ENCODE data around the gene TMEM50B. TPM values are rescaled to one million over a fixed set of nuclear protein-coding genes. Genes with fewer than 3 reads are reported as not detected.
"Not testable (repeated sequence)": the region's sequence is repeated elsewhere in the genome, so short reads cannot be mapped to it uniquely, and the experiment has no call there.

Gene TMEM50B
- total RNA-seq, 1 experiment from 2014 or later, result 57.5 TPM

DNA sequence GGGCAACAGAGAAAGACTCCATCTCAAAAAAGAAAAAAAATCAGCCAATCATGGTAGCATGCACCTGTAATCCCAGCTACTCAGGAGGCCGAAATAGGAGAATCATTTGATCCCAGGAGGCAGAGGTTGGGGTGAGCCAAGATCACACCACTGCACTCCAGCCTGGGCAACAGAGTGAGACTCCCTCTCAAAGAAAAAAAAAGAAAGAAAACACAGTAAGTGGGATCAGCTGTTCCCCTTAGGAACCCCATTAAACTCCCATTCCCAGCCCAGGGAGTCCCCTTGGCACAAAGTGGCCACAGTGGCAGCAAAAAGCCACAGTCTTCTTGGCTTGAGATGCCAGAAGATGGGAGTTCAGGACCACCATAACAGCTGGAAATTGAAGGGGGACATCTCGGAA lies 9.1 kb downstream of the TMEM50B start:
- no peak overlapping the region for H3K9ac ChIP-seq (ENCODE audit: low read length)
- H3K4me3 ChIP-seq (ENCODE audit: low read length), result no peak overlapping the region
- H4K20me1 ChIP-seq (ENCODE audit: insufficient read depth, low read depth, low read length), result no peaks in the 10 kb centered on the region
- H2AFZ ChIP-seq (ENCODE audit: low read length), result no peak overlapping the region
- no peaks in the 10 kb centered on the region for H3K9me3 ChIP-seq (ENCODE audit: low read length)
- H3K27ac ChIP-seq (ENCODE audit: low read length), result no peak overlapping the region
- H3K4me2 ChIP-seq (ENCODE audit: low read depth, low read length, poor library complexity, severe bottlenecking), result no peak overlapping the region
- peaks cover 9% of the 10 kb centered on the region for H3K4me1 ChIP-seq (ENCODE audit: low read length)
- H3K9me2 ChIP-seq (replicated peaks; ENCODE audit: insufficient read depth, low read length), result no peaks in the 10 kb centered on the region
- no peak for DNase-seq
- peaks cover 9% of the 10 kb centered on the region; the same call in 1 of the 2 replicates for H3K36me3 ChIP-seq (ENCODE audit: insufficient read depth, low read length)
- no peaks in the 10 kb centered on the region for H3K27me3 ChIP-seq (ENCODE audit: low read length)
- peaks cover 84% of the 10 kb centered on the region for H3K79me2 ChIP-seq (ENCODE audit: low read length)

DNA sequence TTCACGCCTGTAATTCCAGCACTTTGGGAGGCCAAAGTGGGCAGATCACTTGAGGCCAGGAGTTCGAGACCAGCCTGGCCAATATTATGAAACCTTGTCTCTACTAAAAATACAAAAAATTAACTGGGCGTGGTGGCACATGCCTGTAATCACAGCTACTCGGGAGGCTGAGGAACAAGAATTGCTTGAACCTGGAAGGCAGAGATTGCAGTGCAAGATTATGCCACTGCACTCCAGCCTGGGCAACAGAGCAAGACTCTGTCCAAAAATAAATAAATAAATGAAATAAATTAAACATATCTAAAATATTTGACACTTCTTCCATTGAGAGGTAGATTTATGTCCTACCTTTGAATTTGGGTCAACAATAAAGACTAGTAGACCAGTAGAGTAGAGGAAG lies 10.6 kb downstream of the TMEM50B start:
- not testable (repeated sequence) for H4K20me1 ChIP-seq (ENCODE audit: insufficient read depth, low read depth, low read length); H3K9me2 ChIP-seq (replicated peaks; ENCODE audit: insufficient read depth, low read length); H3K27ac ChIP-seq (ENCODE audit: low read length); H3K9ac ChIP-seq (ENCODE audit: low read length); H3K36me3 ChIP-seq (ENCODE audit: insufficient read depth, low read length); H3K9me3 ChIP-seq (ENCODE audit: low read length); DNase-seq; H2AFZ ChIP-seq (ENCODE audit: low read length); H3K4me3 ChIP-seq (ENCODE audit: low read length); H3K27me3 ChIP-seq (ENCODE audit: low read length); H3K4me1 ChIP-seq (ENCODE audit: low read length); H3K4me2 ChIP-seq (ENCODE audit: low read depth, low read length, poor library complexity, severe bottlenecking)
- peaks cover 72% of the 10 kb centered on the region for H3K79me2 ChIP-seq (ENCODE audit: low read length)

GRCh38 chr21:33461538-33462250 lies 18.1 kb downstream of the TMEM50B start:
- no peaks in the 10 kb centered on the region for H3K9me2 ChIP-seq (replicated peaks; ENCODE audit: insufficient read depth, low read length)
- H3K9me3 ChIP-seq (ENCODE audit: low read length), result no peaks in the 10 kb centered on the region
- H4K20me1 ChIP-seq (ENCODE audit: insufficient read depth, low read depth, low read length), result no peaks in the 10 kb centered on the region
- DNase-seq, result no peak
- peaks cover 16% of the 10 kb centered on the region; the same call in 1 of the 2 replicates for H3K36me3 ChIP-seq (ENCODE audit: insufficient read depth, low read length)
- H2AFZ ChIP-seq (ENCODE audit: low read length), result no peak overlapping the region
- no peak overlapping the region for H3K9ac ChIP-seq (ENCODE audit: low read length)
- 0 out of 2 replicates have a peak, but pooled peaks cover 2% of the 10 kb centered on the region for H3K4me1 ChIP-seq (ENCODE audit: low read length)
- H3K4me3 ChIP-seq (ENCODE audit: low read length), result no peak overlapping the region
- no peak overlapping the region for H3K4me2 ChIP-seq (ENCODE audit: low read depth, low read length, poor library complexity, severe bottlenecking)
- no peaks in the 10 kb centered on the region for H3K27me3 ChIP-seq (ENCODE audit: low read length)
- 0 out of 2 replicates have a peak, but pooled peaks cover 4% of the 10 kb centered on the region for H3K79me2 ChIP-seq (ENCODE audit: low read length)
- no peak overlapping the region for H3K27ac ChIP-seq (ENCODE audit: low read length)

- Histone ChIP-seq H2AFZ (ENCODE audit: low read length) (no peak overlapping the region), H3K36me3 (ENCODE audit: insufficient read depth, low read length) (peaks cover 15% of the 10 kb centered on the region; the same call in 1 of the 2 replicates), H4K20me1 (ENCODE audit: insufficient read depth, low read depth, low read length) (no peaks in the 10 kb centered on the region), H3K79me2 (ENCODE audit: low read length) (no peaks in the 10 kb centered on the region), H3K9me2 (replicated peaks; ENCODE audit: insufficient read depth, low read length) (no peaks in the 10 kb centered on the region), H3K27ac (ENCODE audit: low read length) (no peak overlapping the region), H3K9ac (ENCODE audit: low read length) (no peak overlapping the region), H3K4me3 (ENCODE audit: low read length) (no peak overlapping the region), H3K4me2 (ENCODE audit: low read depth, low read length, poor library complexity, severe bottlenecking) (no peak overlapping the region), H3K9me3 (ENCODE audit: low read length) (no peaks in the 10 kb centered on the region), H3K4me1 (ENCODE audit: low read length) (0 out of 2 replicates have a peak, but pooled peaks cover 2% of the 10 kb centered on the region), H3K27me3 (ENCODE audit: low read length) (no peaks in the 10 kb centered on the region)
- DNase-seq, result no peak
Measured at GRCh38 chr21:33458861-33459260, 20.9 kb downstream of the TMEM50B start.

DNA sequence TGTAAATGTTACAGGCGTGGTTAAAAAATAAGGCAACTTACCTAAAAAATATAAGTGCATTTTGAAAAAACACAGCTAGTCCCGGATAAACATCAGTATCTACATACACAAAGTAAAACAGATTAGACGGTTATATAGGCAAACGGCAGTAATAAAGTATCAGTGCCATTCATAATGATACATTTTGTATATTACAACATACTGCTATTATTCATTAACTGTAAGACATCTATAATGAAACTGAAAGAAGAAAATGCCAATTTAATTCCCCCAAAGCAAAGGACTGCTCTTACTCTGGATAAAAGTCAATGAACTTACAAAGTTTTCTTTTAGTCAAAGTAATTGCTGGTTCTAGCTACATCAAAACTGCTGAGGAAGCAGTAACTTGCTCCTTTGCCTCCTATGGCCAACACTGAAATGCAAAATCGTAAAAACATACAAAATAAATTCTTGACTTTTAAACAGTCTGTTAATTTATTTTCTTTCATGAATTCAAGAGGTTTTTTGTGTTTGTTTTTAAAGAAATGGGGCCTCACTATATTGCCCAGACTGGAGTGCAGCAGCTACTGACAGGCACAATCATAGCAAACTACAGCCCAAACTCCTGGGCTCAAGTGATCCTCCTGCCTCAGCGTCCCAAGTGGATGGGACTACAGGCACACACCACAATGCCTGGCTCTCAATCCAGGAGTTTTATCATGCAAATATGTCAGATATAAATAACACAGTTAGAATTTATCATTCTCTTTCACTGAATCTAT lies 23.9 kb downstream of the TMEM50B start:
- H3K4me1 ChIP-seq (ENCODE audit: low read length), result no peaks in the 10 kb centered on the region
- no peaks in the 10 kb centered on the region for H3K79me2 ChIP-seq (ENCODE audit: low read length)
- peaks cover 15% of the 10 kb centered on the region; the same call in 1 of the 2 replicates for H3K36me3 ChIP-seq (ENCODE audit: insufficient read depth, low read length)
- no peak overlapping the region for H3K27ac ChIP-seq (ENCODE audit: low read length)
- no peak overlapping the region for H2AFZ ChIP-seq (ENCODE audit: low read length)
- no peaks in the 10 kb centered on the region for H3K27me3 ChIP-seq (ENCODE audit: low read length)
- no peak for DNase-seq
- H4K20me1 ChIP-seq (ENCODE audit: insufficient read depth, low read depth, low read length), result no peaks in the 10 kb centered on the region
- no peaks in the 10 kb centered on the region for H3K9me2 ChIP-seq (replicated peaks; ENCODE audit: insufficient read depth, low read length)
- H3K9me3 ChIP-seq (ENCODE audit: low read length), result no peaks in the 10 kb centered on the region
- H3K4me3 ChIP-seq (ENCODE audit: low read length), result no peak overlapping the region
- H3K4me2 ChIP-seq (ENCODE audit: low read depth, low read length, poor library complexity, severe bottlenecking), result no peak overlapping the region
- no peak overlapping the region for H3K9ac ChIP-seq (ENCODE audit: low read length)

DNA sequence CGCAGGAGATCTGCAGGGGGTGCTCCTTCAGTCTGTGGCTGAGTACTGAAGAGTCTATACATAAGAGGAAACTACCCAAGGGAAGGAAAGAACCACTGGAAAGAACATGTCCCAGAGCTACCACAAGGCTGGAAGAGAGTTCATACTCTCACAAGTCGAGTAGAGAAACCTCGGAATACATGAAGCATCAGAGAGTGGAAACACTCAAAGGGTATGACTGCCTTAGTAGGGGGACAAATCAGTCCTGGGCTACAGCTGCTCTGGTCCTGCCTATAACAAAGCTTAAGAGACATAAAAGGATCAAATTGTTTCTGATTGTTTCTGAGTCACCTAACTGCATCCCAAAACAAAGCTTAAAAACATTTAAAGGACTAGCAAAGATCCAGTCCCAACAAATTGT lies 27.4 kb downstream of the TMEM50B start:
- Histone ChIP-seq H3K27ac (ENCODE audit: low read length) (no peak overlapping the region), H3K79me2 (ENCODE audit: low read length) (no peaks in the 10 kb centered on the region), H4K20me1 (ENCODE audit: insufficient read depth, low read depth, low read length) (no peaks in the 10 kb centered on the region), H3K4me3 (ENCODE audit: low read length) (no peak overlapping the region), H3K9me2 (replicated peaks; ENCODE audit: insufficient read depth, low read length) (no peaks in the 10 kb centered on the region), H3K27me3 (ENCODE audit: low read length) (no peaks in the 10 kb centered on the region), H3K4me2 (ENCODE audit: low read depth, low read length, poor library complexity, severe bottlenecking) (no peak overlapping the region), H3K4me1 (ENCODE audit: low read length) (no peaks in the 10 kb centered on the region), H3K9me3 (ENCODE audit: low read length) (no peaks in the 10 kb centered on the region), H2AFZ (ENCODE audit: low read length) (no peak overlapping the region), H3K36me3 (ENCODE audit: insufficient read depth, low read length) (peaks cover 4% of the 10 kb centered on the region; the same call in 1 of the 2 replicates), H3K9ac (ENCODE audit: low read length) (no peak overlapping the region)
- no peak for DNase-seq

DNA sequence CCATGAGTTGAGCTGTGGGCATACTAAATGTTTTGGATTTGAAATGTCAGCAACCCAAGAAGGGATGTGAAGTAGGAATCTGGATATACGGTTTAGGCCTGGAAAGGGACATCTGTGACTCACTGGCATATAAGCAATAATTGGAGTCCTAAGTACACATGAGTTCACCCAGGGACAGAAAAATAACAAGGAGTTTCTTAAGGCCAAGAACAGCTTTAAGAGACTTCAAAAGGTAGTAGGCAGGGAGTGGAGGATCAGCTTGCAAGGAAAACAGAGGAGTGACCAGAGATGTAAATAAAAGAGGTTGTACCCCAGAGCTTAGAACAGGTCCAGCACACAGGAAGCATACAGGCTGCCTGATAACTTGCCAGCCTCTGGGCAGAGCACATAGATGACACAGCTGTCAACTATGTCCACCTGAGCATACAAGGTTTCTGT lies 28.1 kb downstream of the TMEM50B start:
- no peaks in the 10 kb centered on the region for H3K79me2 ChIP-seq (ENCODE audit: low read length)
- no peaks in the 10 kb centered on the region for H3K27me3 ChIP-seq (ENCODE audit: low read length)
- H3K9me2 ChIP-seq (replicated peaks; ENCODE audit: insufficient read depth, low read length), result no peaks in the 10 kb centered on the region
- H3K9me3 ChIP-seq (ENCODE audit: low read length), result no peaks in the 10 kb centered on the region
- no peak overlapping the region for H3K4me2 ChIP-seq (ENCODE audit: low read depth, low read length, poor library complexity, severe bottlenecking)
- no peak overlapping the region for H3K27ac ChIP-seq (ENCODE audit: low read length)
- no peaks in the 10 kb centered on the region for H3K4me1 ChIP-seq (ENCODE audit: low read length)
- H2AFZ ChIP-seq (ENCODE audit: low read length), result no peak overlapping the region
- DNase-seq, result no peak
- H3K9ac ChIP-seq (ENCODE audit: low read length), result no peak overlapping the region
- H3K36me3 ChIP-seq (ENCODE audit: insufficient read depth, low read length), result peaks cover 4% of the 10 kb centered on the region; the same call in 1 of the 2 replicates
- no peaks in the 10 kb centered on the region for H4K20me1 ChIP-seq (ENCODE audit: insufficient read depth, low read depth, low read length)
- no peak overlapping the region for H3K4me3 ChIP-seq (ENCODE audit: low read length)

GRCh38 chr21:33449616-33450015 lies 30.2 kb downstream of the TMEM50B start:
- no peaks in the 10 kb centered on the region; the same call in 1 of the 2 replicates for H3K36me3 ChIP-seq (ENCODE audit: insufficient read depth, low read length)
- no peak overlapping the region for H3K4me2 ChIP-seq (ENCODE audit: low read depth, low read length, poor library complexity, severe bottlenecking)
- no peaks in the 10 kb centered on the region for H3K27me3 ChIP-seq (ENCODE audit: low read length)
- H3K9me2 ChIP-seq (replicated peaks; ENCODE audit: insufficient read depth, low read length), result no peaks in the 10 kb centered on the region
- no peaks in the 10 kb centered on the region for H3K9me3 ChIP-seq (ENCODE audit: low read length)
- no peak for DNase-seq
- H3K79me2 ChIP-seq (ENCODE audit: low read length), result no peaks in the 10 kb centered on the region
- no peak overlapping the region for H3K27ac ChIP-seq (ENCODE audit: low read length)
- H3K9ac ChIP-seq (ENCODE audit: low read length), result no peak overlapping the region
- H3K4me1 ChIP-seq (ENCODE audit: low read length), result peaks cover 4% of the 10 kb centered on the region; the same call in 1 of the 2 replicates
- no peak overlapping the region for H2AFZ ChIP-seq (ENCODE audit: low read length)
- H4K20me1 ChIP-seq (ENCODE audit: insufficient read depth, low read depth, low read length), result no peaks in the 10 kb centered on the region
- H3K4me3 ChIP-seq (ENCODE audit: low read length), result no peak overlapping the region

All from Karpas-422 (cell line).